ENCODE data around the gene RPL28.

DNA sequence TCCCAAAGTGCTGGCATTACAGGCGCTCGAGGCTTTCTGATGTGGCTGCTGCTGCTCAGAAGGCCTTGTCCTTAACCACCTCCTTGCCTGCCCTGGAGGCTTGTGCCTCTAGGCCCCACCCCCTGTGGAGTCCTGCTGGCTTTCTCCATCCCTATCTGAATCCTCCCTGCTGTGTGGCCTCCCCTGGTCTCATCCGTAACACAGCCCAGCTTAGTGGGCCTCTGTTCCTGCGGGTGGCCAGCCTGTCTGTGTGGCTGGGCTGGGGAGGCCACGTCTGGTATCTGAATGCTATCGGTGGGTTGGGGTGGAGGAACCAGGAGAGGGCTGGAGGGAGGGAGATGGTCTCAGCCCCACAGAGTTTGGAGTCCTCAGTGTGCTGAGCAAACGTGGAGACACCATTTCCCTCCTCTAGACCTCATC, 4.7 kb downstream of the RPL28 start:
- TF ChIP-seq, protein P1, sequence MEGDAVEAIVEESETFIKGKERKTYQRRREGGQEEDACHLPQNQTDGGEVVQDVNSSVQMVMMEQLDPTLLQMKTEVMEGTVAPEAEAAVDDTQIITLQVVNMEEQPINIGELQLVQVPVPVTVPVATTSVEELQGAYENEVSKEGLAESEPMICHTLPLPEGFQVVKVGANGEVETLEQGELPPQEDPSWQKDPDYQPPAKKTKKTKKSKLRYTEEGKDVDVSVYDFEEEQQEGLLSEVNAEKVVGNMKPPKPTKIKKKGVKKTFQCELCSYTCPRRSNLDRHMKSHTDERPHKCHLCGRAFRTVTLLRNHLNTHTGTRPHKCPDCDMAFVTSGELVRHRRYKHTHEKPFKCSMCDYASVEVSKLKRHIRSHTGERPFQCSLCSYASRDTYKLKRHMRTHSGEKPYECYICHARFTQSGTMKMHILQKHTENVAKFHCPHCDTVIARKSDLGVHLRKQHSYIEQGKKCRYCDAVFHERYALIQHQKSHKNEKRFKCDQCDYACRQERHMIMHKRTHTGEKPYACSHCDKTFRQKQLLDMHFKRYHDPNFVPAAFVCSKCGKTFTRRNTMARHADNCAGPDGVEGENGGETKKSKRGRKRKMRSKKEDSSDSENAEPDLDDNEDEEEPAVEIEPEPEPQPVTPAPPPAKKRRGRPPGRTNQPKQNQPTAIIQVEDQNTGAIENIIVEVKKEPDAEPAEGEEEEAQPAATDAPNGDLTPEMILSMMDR (conservative IDR thresholded peaks at IDR 0.05; ENCODE audit: low read depth, low read length) = no peak
- TF ChIP-seq EZH2phosphoT487 (IDR thresholded peaks at IDR 0.05; ENCODE audit: borderline replicate concordance, low read length) (no peak), EZH2 (IDR thresholded peaks at IDR 0.05; ENCODE audit: low read length, unreplicated experiment) (no peak)
